Fibroblast of pulmonary artery (primary cell): ENCODE data around the gene MRPS35.

ENCODE experiments used
- DNase-seq: peaks from one replicate; pipeline ENCODE4 v3.0.0-alpha.2; 2010; ENCODE audit warnings: low read depth
- H3K4me3 ChIP-seq: replicated peaks from 2 replicates; pipeline ENCODE4 v1.5.1; 2011; ENCODE audit warnings: low read depth, mild to moderate bottlenecking, control low read depth, low read length, moderate library complexity
- CTCF ChIP-seq: IDR thresholded peaks from 2 replicates; pipeline ENCODE4 v1.5.1; 2011; ENCODE audit warnings: mild to moderate bottlenecking, control low read depth, low read length, inconsistent platforms; ENCODE audit errors: missing control alignments

MRPS35 gene

GRCh38 chr12:27747111-27747820 lies 36.6 kb downstream of the MRPS35 start:
- no peak overlapping the region for H3K4me3 ChIP-seq
- peak; percentile 48 for DNase-seq
- no peak for TF ChIP-seq CTCF

- no peak for DNase-seq
- no peak for TF ChIP-seq CTCF
- no peak overlapping the region for H3K4me3 ChIP-seq
Measured at GRCh38 chr12:27751386-27752047, 40.9 kb downstream of the MRPS35 start.

GRCh38 chr12:27754795-27755194 lies 44.2 kb downstream of the MRPS35 start:
- DNase-seq: no peak
- TF ChIP-seq CTCF: no peak
- no peak overlapping the region for H3K4me3 ChIP-seq

- no peak for DNase-seq
- H3K4me3 ChIP-seq: no peak overlapping the region
- TF ChIP-seq CTCF: no peak
Measured at GRCh38 chr12:27756670-27757195, 46.1 kb downstream of the MRPS35 start.

- H3K4me3 ChIP-seq: no peak overlapping the region
- no peak for DNase-seq
- no peak for TF ChIP-seq CTCF
Measured at GRCh38 chr12:27762757-27763156, 52.1 kb downstream of the MRPS35 start.

GRCh38 chr12:27766587-27766986 lies 56.0 kb downstream of the MRPS35 start:
- H3K4me3 ChIP-seq: no peak overlapping the region
- no peak for DNase-seq
- no peak for TF ChIP-seq CTCF
